HepG2 (cell line): ENCODE data around the gene PDK2. TPM values are rescaled to one million over a fixed set of nuclear protein-coding genes. Genes with fewer than 3 reads are reported as not detected.
A peak's percentile ranks its signal among the peaks of the same experiment; 100 is the strongest.

Experiments used
- CBX1 ChIP-seq: IDR thresholded peaks from one replicate; pipeline ENCODE4 v1.6.1; 2016; ENCODE audit warnings: antibody characterized with exemption, low read depth
- DMAP1 ChIP-seq: IDR thresholded peaks from 2 replicates; pipeline ENCODE4 v1.6.1; 2016
- DR1 ChIP-seq: sonication (generic); formaldehyde crosslinking; IDR thresholded peaks from 2 replicates; pipeline ENCODE4 v1.8.0; 2021; ENCODE audit warnings: mild to moderate bottlenecking, missing genetic modification reagents, inconsistent platforms
- ELK4 ChIP-seq: sonication (generic); formaldehyde crosslinking; IDR thresholded peaks from 2 replicates; pipeline ENCODE4 v1.9.0; 2021; ENCODE audit warnings: missing genetic modification reagents, borderline replicate concordance
- HOXA3 ChIP-seq: sonication (generic); formaldehyde crosslinking; IDR thresholded peaks from 2 replicates; pipeline ENCODE4 v1.5.0; 2020; ENCODE audit warnings: missing genetic modification reagents
- MBD4 ChIP-seq: IDR thresholded peaks from 2 replicates; pipeline ENCODE4 v1.6.1; 2012; ENCODE audit warnings: low read length, inconsistent platforms, borderline replicate concordance
- NFKB2 ChIP-seq: sonication (generic); formaldehyde crosslinking; IDR thresholded peaks from 2 replicates; pipeline ENCODE4 v1.4.0; 2020; ENCODE audit warnings: missing genetic modification reagents, borderline replicate concordance
- POLR2AphosphoS5 ChIP-seq: IDR thresholded peaks from 2 replicates; pipeline ENCODE4 v1.6.1; 2012; ENCODE audit warnings: low read depth, low read length
- REPIN1 ChIP-seq: sonication (generic); formaldehyde crosslinking; IDR thresholded peaks from 2 replicates; pipeline ENCODE4 v1.8.0; 2022; ENCODE audit warnings: missing genetic modification reagents, low read depth, mild to moderate bottlenecking, borderline replicate concordance
- THAP8 ChIP-seq: sonication (generic); formaldehyde crosslinking; IDR thresholded peaks from 2 replicates; pipeline ENCODE4 v1.5.1; 2020; ENCODE audit warnings: missing genetic modification reagents, mild to moderate bottlenecking, borderline replicate concordance
- ZBTB26 ChIP-seq: IDR thresholded peaks from 2 replicates; pipeline ENCODE4 v1.6.1; 2016; ENCODE audit warnings: missing compliant biosample characterization, missing genetic modification reagents, borderline replicate concordance
- ZBTB39 ChIP-seq: sonication (generic); formaldehyde crosslinking; IDR thresholded peaks from 2 replicates; pipeline ENCODE4 v1.5.0; 2020; ENCODE audit warnings: missing genetic modification reagents
- ZBTB4 ChIP-seq: sonication (generic); formaldehyde crosslinking; IDR thresholded peaks from 2 replicates; pipeline ENCODE4 v1.4.0; 2020; ENCODE audit warnings: missing genetic modification reagents, mild to moderate bottlenecking, borderline replicate concordance
- ZNF382 ChIP-seq: sonication (generic); formaldehyde crosslinking; IDR thresholded peaks from 2 replicates; pipeline ENCODE4 v1.5.0; 2020; ENCODE audit warnings: missing genetic modification reagents, mild to moderate bottlenecking, borderline replicate concordance
- ZNF431 ChIP-seq: sonication (generic); formaldehyde crosslinking; IDR thresholded peaks from 2 replicates; pipeline ENCODE4 v1.9.0; 2022; ENCODE audit warnings: missing genetic modification reagents, low read depth, mild to moderate bottlenecking, borderline replicate concordance
- ZNF562 ChIP-seq: sonication (generic); formaldehyde crosslinking; IDR thresholded peaks from 2 replicates; pipeline ENCODE4 v1.8.0; 2022; ENCODE audit warnings: missing genetic modification reagents, borderline replicate concordance
- ZNF605 ChIP-seq: sonication (generic); formaldehyde crosslinking; IDR thresholded peaks from 2 replicates; pipeline ENCODE4 v1.8.0; 2022; ENCODE audit warnings: mild to moderate bottlenecking, missing genetic modification reagents
- ZNF7 ChIP-seq: IDR thresholded peaks from 2 replicates; pipeline ENCODE4 v1.6.1; 2016; ENCODE audit warnings: missing biosample characterization, missing genetic modification reagents
- polyA plus RNA-seq, 8 experiments: library from polyadenylated mRNA; depleted of rRNA in 3 of 8; stranded (reverse) in 7 of 8; unstranded in 1 of 8; fragments of >200 nt; fragmentation: Illumina TruSeq in 4 of 8; extraction: Trizol in 4 of 8; gene quantifications; 2 replicates each; pipeline versions ENCODE4 v1.2.1 to v1.2.3, GENCODE V29; 2011 to 2016; ENCODE audit warnings: low read depth in 4 of 8, missing spikeins in 1 of 8, mixed read lengths in 1 of 8; ENCODE audit not compliant: insufficient read depth in 1 of 8
- total RNA-seq, 5 experiments: library from RNA; depleted of rRNA; stranded (reverse); fragments of >200 nt; fragmentation: Illumina TruSeq; extraction: Trizol; gene quantifications; 2 replicates each; pipeline ENCODE4 v1.2.3, GENCODE V29; 2016; ENCODE audit warnings: low read depth in 1 of 5

The PDK2 gene
- total and polyA plus RNA-seq, 2 of the 13 experiments (the other 11 are each of a cell fraction or from before 2014, with no cell fraction given) = 18.5 to 59.7 TPM

GRCh38 chr17:50102164-50102991, 7.2 kb downstream of the PDK2 start (continued):
- TF ChIP-seq REPIN1 (CRISPR knock-in tag) (no peak), DR1 (0 out of 2 replicates have a peak, but pooled peaks have one; percentile 45), NFKB2 (CRISPR knock-in tag) (peak; percentile 9; the same call in 1 of the 2 replicates), ZNF562 (CRISPR knock-in tag) (no peak), ZNF431 (CRISPR knock-in tag) (no peak), ELK4 (no peak), THAP8 (CRISPR knock-in tag) (no peak), POLR2AphosphoS5 (peak; percentile 32; the same call in 1 of the 2 replicates), ZBTB4 (CRISPR knock-in tag) (peak; percentile 59; the same call in 1 of the 2 replicates), ZNF382 (CRISPR knock-in tag) (no peak), ZBTB26 (no peak; the same call in 1 of the 2 replicates), CBX1 (no peak), ZNF7 (CRISPR knock-in tag) (no peak), DMAP1 (peak; percentile 48; the same call in 1 of the 2 replicates), ZNF605 (CRISPR knock-in tag) (no peak), MBD4 (no peak), ZBTB39 (CRISPR knock-in tag) (0 out of 2 replicates have a peak, but pooled peaks have one; percentile 21), HOXA3 (CRISPR knock-in tag) (peak; percentile 59)
